Upper lobe of left lung (tissue), 4 donors: ENCODE data around the gene FAM217A.

ENCODE experiments used
- EP300 ChIP-seq, 4 donors: sonication (generic); formaldehyde crosslinking; IDR thresholded peaks; one replicate each; pipeline ENCODE4 v1.5.1; 2017; ENCODE audit warnings: antibody characterized with exemption in 4 of 4, control low read depth in 2 of 4
- POLR2A ChIP-seq, 4 donors: fragments of 450-650 bp; IDR thresholded peaks; one replicate each; pipeline ENCODE4 v1.5.1; 2016 to 2017; ENCODE audit warnings: antibody characterized with exemption in 4 of 4, mild to moderate bottlenecking in 2 of 4
- TF ChIP-seq, protein P1 (sequence below), 6 experiments: fragments of 450-650 bp in 4 of 6; fragments of 200-600 bp in 2 of 6; sonication (generic) in 2 of 6; IDR thresholded peaks; one replicate each; pipeline ENCODE4 v1.5.1; 2016 to 2019; ENCODE audit warnings: antibody characterized with exemption in 6 of 6

DNA sequence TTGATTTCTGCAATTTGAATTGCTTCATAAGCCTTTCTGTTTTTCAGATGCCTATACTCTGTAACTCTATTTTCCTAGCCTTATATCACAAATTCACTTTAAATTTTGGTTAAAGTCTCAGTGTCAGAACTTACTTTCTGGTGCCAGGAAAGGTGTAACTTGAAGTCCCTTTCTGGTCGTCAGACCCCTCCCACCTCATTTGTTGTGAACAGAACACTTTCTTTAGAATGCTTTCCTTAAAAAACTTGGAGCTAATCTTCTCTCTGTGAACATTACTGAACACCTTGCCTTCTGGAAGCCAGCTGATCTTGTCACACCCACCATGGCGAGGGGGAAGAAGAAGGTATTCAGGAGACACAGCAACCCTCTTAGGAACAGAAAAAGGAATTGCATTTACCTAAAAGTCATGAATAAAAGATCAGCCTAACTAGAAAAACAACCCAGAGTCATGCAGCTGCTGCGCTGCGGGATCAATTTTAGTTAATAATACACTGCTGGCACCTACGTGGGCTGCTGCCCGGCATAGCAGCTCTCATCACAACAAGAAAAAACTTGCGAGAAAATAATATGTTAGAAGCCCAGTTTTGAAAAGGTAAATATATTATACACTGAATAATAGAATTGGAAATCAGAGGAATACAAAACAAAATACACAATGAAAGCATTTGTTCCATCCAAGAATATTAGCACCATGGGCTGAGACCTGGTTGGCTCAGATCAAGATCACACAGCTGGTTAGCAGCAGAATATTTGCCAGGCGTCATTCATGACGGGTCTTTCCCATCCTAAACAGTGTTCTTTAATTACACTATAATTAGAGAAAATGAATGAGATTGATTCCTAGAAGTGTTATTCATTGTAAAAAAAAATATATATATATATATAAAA, 5.8 kb upstream of the FAM217A start:
- TF ChIP-seq, protein P1, sequence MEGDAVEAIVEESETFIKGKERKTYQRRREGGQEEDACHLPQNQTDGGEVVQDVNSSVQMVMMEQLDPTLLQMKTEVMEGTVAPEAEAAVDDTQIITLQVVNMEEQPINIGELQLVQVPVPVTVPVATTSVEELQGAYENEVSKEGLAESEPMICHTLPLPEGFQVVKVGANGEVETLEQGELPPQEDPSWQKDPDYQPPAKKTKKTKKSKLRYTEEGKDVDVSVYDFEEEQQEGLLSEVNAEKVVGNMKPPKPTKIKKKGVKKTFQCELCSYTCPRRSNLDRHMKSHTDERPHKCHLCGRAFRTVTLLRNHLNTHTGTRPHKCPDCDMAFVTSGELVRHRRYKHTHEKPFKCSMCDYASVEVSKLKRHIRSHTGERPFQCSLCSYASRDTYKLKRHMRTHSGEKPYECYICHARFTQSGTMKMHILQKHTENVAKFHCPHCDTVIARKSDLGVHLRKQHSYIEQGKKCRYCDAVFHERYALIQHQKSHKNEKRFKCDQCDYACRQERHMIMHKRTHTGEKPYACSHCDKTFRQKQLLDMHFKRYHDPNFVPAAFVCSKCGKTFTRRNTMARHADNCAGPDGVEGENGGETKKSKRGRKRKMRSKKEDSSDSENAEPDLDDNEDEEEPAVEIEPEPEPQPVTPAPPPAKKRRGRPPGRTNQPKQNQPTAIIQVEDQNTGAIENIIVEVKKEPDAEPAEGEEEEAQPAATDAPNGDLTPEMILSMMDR (IDR thresholded peaks at IDR 0.05): no peak
- no peak for TF ChIP-seq POLR2A (IDR thresholded peaks at IDR 0.05)
- no peak for TF ChIP-seq EP300 (IDR thresholded peaks at IDR 0.05)
